Stimulated activated CD4-positive, alpha-beta T cell treated with anti-CD3 and anti-CD28 coated beads, Interleukin-12 subunit alpha, Interleukin-12 subunit beta, amount 100 ng/mL, for 48 hours (primary cell): ENCODE results near the gene ATG16L2.
"Not testable (repeated sequence)": the region's sequence is repeated elsewhere in the genome, so short reads cannot be mapped to it uniquely, and the experiment has no call there.

ENCODE experiments used
- DNase-seq, 3 donors: peaks; one replicate each; pipeline ENCODE4 v3.0.0-alpha.2; 2020; ENCODE audit warnings: low read depth in 2 of 3, low spot score in 1 of 3

Gene ATG16L2

GRCh38 chr11:72778535-72779494 is 35.4 kb upstream of the ATG16L2 start:
- no peak for DNase-seq

GRCh38 chr11:72779495-72780128 is 34.6 kb upstream of the ATG16L2 start:
- DNase-seq: no peak

- no peak for DNase-seq
Measured at GRCh38 chr11:72780296-72781062, 33.7 kb upstream of the ATG16L2 start.

GRCh38 chr11:72781063-72781312 is 33.2 kb upstream of the ATG16L2 start:
- no peak for DNase-seq

GRCh38 chr11:72781313-72782080 is 32.7 kb upstream of the ATG16L2 start:
- peak in 1 of 3 donors; percentile 41 for DNase-seq

GRCh38 chr11:72782081-72782920 is 31.9 kb upstream of the ATG16L2 start:
- DNase-seq: no peak

- no peak for DNase-seq
Measured at GRCh38 chr11:72783144-72783905, 30.9 kb upstream of the ATG16L2 start.

- no peak for DNase-seq
Measured at GRCh38 chr11:72784662-72785061, 29.5 kb upstream of the ATG16L2 start.

GRCh38 chr11:72786305-72787215 is 27.7 kb upstream of the ATG16L2 start:
- DNase-seq: no peak

- DNase-seq: no peak
Measured at GRCh38 chr11:72787216-72788104, 26.8 kb upstream of the ATG16L2 start.

- no peak for DNase-seq
Measured at GRCh38 chr11:72788241-72788640, 26.0 kb upstream of the ATG16L2 start.

- DNase-seq: no peak
Measured at GRCh38 chr11:72789493-72790131, 24.6 kb upstream of the ATG16L2 start.

GRCh38 chr11:72791228-72791627 is 23.0 kb upstream of the ATG16L2 start:
- DNase-seq: not testable (repeated sequence)

GRCh38 chr11:72792437-72793021 is 21.7 kb upstream of the ATG16L2 start:
- DNase-seq: no peak

- no peak for DNase-seq
Measured at GRCh38 chr11:72793076-72793424, 21.2 kb upstream of the ATG16L2 start.
